ENCODE results near the gene PLB1.

The PLB1 gene

GRCh38 chr2:28613633-28614501 lies 118.0 kb downstream of the PLB1 start:
- no peak for DNase-seq (ENCODE audit: low spot score)

DNA sequence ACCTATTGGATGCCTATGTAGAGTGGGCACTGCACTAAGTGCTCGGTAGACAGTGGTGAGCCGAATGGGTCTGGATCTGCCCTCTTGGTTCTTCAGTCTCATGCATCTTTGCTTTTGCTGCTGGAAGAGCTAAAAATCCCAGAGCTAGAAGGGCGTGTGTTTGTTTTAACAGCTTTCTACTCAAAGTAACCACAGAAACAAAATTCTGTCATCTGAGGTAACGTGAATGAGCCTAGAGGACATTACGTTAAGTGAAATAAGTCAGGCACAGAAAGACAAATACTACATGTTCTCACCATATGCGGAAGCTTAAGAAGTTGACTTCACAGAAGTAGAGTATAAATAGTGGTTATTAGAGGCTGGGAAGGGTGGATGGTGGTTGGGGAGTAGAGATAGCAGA lies 119.8 kb downstream of the PLB1 start:
- no peak for DNase-seq (ENCODE audit: low spot score)

- no peak for DNase-seq (ENCODE audit: low spot score)
These were observed 120.6 kb downstream of the PLB1 start for GRCh38 chr2:28616396-28616999.

- DNase-seq (ENCODE audit: low spot score), result no peak
These were observed 121.8 kb downstream of the PLB1 start for GRCh38 chr2:28617502-28618184.

DNA sequence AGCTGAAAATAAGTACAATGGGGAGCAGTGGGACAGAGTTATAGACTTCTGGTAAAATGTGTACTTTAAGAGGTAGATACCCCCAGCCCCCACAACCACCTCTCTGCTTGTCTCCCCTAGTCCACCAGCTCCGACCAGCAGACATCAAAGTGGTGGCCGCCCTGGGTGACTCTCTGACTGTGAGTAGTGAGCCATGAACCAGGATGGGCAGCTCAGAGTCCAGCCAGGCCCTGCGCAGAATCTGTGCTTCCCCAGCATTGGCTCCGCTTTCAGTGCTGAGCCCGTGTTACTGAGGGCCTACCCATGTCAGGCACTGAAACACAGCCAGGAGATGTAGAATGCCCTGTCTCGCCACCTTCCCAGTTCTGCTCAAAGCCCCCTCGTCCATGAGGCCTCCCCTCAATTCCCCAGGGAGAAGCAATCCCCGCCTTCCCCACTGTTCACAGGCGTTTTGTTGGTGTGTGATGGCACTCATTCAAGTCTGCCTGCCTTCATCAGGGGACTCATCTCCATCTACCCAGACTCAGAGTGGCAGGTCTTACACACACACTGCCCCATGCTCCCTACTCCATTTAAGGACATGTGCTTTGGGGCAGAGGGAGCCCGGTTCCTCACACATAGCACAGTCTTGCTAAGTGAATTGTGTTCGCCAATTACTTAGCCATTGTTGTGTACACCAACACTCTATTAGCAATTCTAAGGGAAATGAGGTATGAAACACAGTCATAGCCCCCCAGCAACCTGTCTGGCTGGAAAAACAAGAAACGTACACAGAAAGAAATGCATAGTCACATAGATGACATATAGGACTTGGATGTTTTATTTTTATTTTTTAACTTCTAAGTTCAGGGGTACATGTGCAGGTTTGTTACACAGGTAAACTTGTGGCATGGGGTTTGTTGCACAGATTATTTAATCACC lies 122.6 kb downstream of the PLB1 start:
- no peak for DNase-seq (ENCODE audit: low spot score)

DNA sequence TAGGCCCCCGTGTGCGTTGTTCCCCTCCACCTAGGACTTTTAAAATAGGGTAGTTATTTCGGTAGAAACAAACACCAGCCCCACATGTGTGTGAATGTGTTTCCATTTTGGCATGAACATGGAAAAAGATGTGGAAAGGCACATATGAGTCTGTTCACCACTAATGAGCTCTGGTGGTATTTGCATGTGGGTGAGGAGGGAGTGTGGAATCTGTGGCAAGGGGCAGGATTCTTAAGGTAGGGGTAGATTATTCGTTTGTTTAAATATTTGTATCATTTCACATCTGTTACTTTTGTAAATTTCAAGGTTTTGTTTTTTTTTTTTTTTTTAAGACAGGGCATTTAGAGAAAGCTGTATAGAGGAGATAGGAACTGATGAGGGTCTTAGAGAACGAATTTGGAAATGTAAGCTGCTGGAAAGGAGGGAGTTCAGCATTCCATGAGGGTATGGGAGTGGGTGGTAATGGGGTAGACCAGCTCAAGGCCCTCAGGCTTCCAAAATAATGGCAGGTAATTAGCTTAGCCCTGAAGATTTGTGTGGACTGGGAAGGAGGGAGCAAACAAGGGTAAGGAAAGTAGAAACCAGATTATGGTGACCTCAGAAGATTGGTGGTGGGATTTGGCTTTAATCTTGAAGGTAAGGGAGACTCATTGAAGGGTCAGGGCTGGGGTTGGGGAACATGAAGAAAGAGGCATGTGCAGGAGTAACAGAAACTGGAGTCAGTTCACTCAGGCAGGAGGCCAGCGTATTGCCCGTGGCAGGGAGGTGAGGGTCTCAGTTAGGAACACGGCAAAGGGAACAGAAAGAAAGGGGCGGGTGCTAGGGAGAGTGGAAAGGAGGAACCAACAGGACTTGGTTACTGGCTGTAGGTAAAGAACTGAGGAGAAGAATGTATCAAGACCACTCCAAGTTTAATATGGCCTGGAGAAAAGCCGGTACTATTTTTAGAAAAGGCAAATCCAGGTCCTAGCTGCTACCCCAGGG lies 123.6 kb downstream of the PLB1 start:
- no peak for DNase-seq (ENCODE audit: low spot score)

DNA sequence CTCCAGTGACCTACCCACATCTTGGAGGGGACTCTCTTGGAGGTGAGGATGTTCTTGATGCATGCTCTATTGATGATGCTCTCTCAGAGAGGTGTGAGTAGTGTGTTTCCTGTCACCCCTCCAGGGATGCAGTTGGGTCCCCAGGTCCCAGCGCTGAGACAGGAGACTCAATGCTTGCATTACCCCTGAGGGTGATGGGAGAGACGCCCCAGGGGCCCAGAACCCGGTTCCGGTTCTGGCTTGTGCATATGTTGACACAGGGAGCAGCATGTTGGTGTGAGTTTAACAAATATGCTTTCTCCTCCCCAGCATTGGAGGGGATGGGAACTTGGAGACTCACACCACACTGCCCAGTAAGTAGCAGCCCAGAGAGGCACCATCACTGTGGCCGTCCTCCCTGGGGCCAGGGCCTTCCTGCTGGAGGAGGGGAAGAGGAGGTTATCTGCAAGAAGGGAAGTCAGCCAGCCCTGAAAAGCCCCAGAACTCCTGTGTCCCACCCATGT lies 124.5 kb downstream of the PLB1 start:
- DNase-seq (ENCODE audit: low spot score), result no peak

DNA sequence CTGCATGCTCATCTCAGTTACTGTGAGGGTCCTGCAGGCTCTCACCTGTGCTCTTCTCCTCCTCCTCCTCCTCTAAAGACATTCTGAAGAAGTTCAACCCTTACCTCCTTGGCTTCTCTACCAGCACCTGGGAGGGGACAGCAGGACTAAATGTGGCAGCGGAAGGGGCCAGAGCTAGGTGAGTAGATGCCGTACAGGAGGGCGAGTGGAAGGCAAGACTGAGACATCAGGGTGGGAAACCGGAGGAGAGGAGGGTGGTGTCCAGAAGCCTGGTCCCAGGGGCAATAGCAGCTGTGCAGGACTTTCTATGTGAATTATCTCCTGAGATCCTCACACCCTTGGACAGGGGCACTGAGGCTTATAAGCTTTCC lies 124.9 kb downstream of the PLB1 start:
- DNase-seq (ENCODE audit: low spot score), result no peak

DNA sequence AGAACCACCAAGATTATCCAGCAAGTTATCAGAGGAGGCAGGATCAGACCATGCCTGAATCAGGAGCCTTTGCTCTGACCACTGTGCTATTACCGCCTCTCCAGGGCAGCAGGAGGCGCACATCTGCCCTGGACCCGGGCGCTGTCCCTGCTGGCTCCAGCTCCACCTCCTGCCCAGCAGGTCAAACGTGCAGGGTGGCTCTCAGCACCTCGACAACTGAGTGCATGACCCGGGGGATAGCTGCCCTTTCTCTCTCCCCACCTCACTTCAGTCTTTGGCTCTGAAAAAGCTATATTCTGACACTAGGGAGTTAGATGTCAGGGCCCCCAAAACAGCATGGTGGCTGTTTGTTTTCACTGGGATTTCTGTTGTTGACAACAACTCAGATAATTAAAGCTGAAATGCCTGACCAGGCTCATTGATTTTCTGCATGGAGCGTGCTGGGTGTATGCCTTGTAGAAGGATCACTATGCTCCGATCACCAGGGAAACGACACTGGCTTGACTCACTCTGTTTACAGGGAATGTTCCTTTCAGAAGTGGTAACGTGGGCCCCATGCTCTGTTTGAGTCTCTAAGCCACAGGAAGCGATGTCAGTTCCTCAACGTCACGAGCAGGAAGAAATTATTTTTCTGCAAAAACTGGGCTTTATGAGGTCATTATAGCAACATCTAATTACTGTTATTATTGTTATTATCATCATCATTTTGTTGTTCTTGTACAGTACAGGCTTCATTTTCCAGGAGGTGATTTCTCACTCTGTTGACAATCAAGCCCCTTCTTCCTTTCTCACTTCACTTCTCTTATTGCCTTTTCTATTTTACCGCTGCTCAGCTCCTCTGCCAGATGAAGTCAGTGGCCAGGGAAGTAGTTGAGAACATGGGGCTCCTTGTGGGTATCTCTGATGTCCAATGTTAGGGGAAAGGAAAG lies 125.6 kb downstream of the PLB1 start:
- no peak for DNase-seq (ENCODE audit: low spot score)

- DNase-seq (ENCODE audit: low spot score), result no peak
These were observed 126.2 kb downstream of the PLB1 start for GRCh38 chr2:28622101-28622499.

GRCh38 chr2:28623582-28624405 lies 127.9 kb downstream of the PLB1 start:
- no peak for DNase-seq (ENCODE audit: low spot score)

DNA sequence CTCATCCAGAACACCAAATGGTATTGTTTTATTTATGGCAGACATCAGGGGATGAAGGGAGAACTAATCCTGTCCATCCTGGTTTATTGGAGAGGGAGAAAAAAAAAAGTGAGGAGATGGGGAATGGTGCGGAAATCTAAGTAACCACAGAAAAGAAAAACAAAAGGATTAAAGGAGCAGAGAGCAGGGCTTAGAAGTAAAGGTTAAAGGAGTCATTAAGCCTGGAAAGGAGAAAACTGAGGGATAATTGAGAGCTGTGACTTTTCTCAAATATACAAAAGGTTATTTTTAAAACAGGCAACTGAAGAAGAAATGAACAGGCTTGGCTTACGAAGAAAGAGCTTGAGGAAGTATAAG lies 128.6 kb downstream of the PLB1 start:
- DNase-seq (ENCODE audit: low spot score), result no peak

DNA sequence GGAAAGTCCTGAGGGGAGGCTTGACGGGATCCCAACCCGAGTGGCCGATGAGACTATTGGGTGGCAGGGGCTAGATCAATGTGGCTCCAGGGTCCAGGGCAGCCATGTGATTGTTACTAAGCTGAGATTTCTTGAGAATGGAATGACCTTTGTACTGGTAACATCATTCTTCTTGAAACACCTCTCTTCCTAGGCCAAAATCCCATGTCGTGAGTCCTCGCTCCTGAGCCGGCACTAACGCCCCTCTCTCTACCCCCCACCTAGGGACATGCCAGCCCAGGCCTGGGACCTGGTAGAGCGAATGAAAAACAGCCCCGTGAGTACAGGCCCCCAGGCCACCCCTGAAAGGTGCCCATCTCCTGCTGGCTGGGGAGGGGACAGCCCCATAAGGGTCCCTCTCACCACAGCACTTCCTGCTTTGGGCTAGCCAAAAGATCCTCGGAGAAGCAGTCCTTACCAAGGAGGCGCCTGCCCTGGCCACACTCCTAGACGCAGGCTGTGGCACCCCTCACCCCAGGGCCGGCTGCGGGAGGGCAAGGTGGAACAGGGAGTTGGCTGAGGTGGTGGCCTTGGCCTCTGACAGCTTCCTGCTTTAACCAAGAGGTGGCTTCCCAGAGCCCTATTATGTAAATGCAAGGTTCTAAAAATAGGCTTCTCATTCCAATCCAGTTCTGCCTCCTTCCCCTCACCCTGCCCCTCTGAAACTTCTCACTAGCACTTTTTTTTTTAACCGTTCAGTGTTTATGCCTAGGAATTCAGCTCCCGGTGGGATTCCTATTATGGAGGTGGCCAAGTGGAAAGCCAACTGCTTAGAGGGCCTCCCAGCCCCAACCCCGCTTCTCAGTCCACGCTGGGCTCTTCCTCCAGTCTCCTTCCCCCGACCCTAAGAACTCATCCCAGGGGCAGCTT lies 129.2 kb downstream of the PLB1 start:
- DNase-seq (ENCODE audit: low spot score), result no peak

GRCh38 chr2:28626376-28626775 lies 130.5 kb downstream of the PLB1 start:
- DNase-seq (ENCODE audit: low spot score), result no peak

DNA sequence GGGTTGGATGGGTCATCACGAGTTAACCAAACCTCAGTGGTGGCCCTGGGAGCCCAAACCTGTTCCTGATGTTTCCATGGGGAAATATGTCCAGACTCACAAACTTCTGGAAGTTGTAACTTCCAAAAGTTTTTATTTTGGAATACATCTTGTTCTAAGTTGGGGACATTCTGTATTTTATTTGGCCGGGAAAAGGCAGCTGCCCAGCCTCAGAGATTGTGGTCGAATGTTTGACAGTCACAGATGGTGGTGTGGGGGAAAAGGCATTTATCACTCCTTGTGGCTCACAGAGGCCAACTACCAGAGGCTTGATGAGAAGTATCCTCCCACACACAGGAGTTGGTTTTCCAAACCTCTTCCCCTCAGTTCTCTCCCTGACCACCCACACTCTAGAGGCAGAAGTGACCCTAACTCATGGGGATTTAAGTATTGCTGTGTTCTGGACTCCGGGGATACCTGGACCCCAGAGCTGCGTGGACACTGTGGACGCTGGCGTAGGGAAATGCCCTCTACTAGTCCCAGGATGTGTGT lies 131.1 kb downstream of the PLB1 start:
- no peak for DNase-seq (ENCODE audit: low spot score)

DNA sequence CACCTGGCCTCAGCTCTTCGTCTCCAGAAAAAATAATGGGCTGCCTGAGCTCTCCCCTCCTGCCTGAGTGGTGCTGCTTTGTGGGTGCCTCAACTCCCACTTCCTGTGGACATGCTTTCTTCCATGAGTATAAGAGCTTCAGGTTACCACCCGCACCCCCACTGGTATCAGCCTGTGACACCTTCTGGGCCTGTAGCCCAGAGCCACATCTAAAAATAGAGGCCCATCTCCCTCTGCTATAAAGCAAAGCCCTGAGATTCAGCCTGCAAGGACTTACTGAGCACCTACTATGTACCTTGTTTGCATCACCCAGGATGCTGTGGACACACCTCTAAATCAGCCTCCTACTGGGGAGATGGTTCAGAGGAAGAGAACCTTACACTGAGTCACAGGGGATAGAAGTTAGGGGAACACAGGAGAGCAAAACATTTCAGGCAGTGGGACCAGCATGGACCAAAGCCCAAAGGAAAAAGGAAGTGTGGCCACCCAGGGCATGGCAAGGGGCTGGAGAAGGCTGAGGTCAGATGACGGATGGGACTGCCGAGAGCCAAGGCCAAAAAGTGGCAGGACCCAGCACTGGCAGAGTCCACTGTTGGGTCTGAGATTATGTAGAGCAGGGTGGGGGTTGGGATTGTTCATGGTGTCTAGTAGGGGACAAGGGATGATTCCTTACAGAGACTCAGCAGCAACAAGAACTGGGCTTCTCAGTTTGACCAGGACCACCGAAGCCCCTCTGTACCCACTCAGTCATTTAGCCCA lies 132.0 kb downstream of the PLB1 start:
- no peak for DNase-seq (ENCODE audit: low spot score)

DNA sequence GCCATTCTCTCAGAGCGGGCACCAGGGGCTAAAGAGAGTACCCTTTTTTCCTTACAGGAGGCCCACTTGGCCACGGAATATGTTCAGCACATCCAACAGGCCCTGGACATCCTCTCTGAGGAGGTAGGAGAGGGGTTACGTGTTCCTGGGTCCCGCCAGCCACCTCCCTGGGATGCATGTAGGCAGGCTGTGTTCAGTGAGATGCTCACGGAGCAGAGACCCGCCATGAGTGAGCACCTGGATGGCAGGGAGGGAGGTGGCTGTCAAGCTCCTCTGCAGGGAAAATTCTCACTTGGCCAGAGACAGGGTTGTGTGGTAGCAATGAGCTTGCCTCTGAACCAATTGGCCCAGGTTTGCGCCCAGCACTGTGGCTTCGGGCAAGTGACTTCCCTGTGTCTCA lies 132.6 kb downstream of the PLB1 start:
- no peak for DNase-seq (ENCODE audit: low spot score)

Data from hematopoietic multipotent progenitor cell treated with erythropoietin and hydrocortisone succinate and interleukin-3 and kit ligand, for 15 days (in vitro differentiated cells).